Adipose tissue (tissue), 3 donors: ENCODE results near the gene PXYLP1. TPM values are rescaled to one million over a fixed set of nuclear protein-coding genes. Genes with fewer than 3 reads are reported as not detected.
"Not testable (repeated sequence)": the region's sequence is repeated elsewhere in the genome, so short reads cannot be mapped to it uniquely, and the experiment has no call there.

Source experiments
- H3K27ac ChIP-seq: one replicate; pipeline ENCODE4 v1.5.1; 2013; ENCODE audit warnings: low read depth, low read length
- WGBS, 3 donors: extraction: QIAGEN DNeasy Blood & Tissue Kit; methylation state at CpG; one replicate each; pipeline ENCODE4 v1.1.7; 2013; 5-methylcytosine and 5-hydroxymethylcytosine counted together
- polyA plus RNA-seq, 3 donors: library from polyadenylated mRNA; stranded (reverse); fragments of 200-250 nt; gene quantifications; one replicate each; pipeline ENCODE4 v1.2.3, GENCODE V29; 2013
- donor health status: healthy with polysubstance abuse.
- donor health status: Bipolar disorder and iron deficiency.
- donor health status: healthy.

The PXYLP1 gene
- polyA plus RNA-seq: 1 to 10 TPM; 2.4 to 7.9 (median 5.1) TPM

GRCh38 chr3:141231101-141231951 lies at the start of gene PXYLP1:
Gene PXYLP1 (plus strand): TSS chr3:141231825. CDS start chr3:141260176, 28,351 bp downstream.
- WGBS, 3 donors: 0 to 4% (median 1%) methylated on average over 66 to 92 of the region's 92 CpGs
- H3K27ac ChIP-seq: no peak within 1 kb of the TSS

GRCh38 chr3:141183606-141184005 lies 48.0 kb upstream of the PXYLP1 start:
- no peak overlapping the region for H3K27ac ChIP-seq
- 52 to 76% (median 60%) methylated on average over 2 of the region's 2 CpGs for WGBS, 3 donors

GRCh38 chr3:141184430-141184829 lies 47.2 kb upstream of the PXYLP1 start:
- no peak overlapping the region for H3K27ac ChIP-seq
- 87 to 93% (median 90%) methylated on average over 4 of the region's 4 CpGs for WGBS, 3 donors

- H3K27ac ChIP-seq: no peak overlapping the region
- 63 to 94% (median 71%) methylated on average over 2 of the region's 2 CpGs for WGBS, 3 donors
Measured at GRCh38 chr3:141191097-141191749, 40.4 kb upstream of the PXYLP1 start.

GRCh38 chr3:141192345-141192744 lies 39.3 kb upstream of the PXYLP1 start:
- WGBS, 3 donors: 8 to 15% (median 12%) methylated on average over 11 of the region's 11 CpGs
- H3K27ac ChIP-seq: no peak overlapping the region

GRCh38 chr3:141193066-141193830 lies 38.4 kb upstream of the PXYLP1 start:
- 69 to 84% (median 76%) methylated on average over 13 of the region's 13 CpGs for WGBS, 3 donors
- no peak overlapping the region for H3K27ac ChIP-seq

- no peak overlapping the region for H3K27ac ChIP-seq
- WGBS, 3 donors: 60 to 74% (median 65%) methylated on average over 3 of the region's 3 CpGs
Measured at GRCh38 chr3:141201122-141201521, 30.5 kb upstream of the PXYLP1 start.

GRCh38 chr3:141202682-141203081 lies 28.9 kb upstream of the PXYLP1 start:
- WGBS, 3 donors: 82 to 88% (median 87%) methylated on average over 4 of the region's 4 CpGs

GRCh38 chr3:141203866-141204265 lies 27.8 kb upstream of the PXYLP1 start:
- WGBS, 3 donors: 77 to 83% (median 78%) methylated on average over 4 of the region's 4 CpGs
- H3K27ac ChIP-seq: no peak overlapping the region

More at GRCh38 chr3:141202682-141203081, 28.9 kb upstream of the PXYLP1 start:
- H3K27ac ChIP-seq: no peak overlapping the region

GRCh38 chr3:141204343-141204742 lies 27.3 kb upstream of the PXYLP1 start:
- H3K27ac ChIP-seq: no peak overlapping the region
- 89 to 94% (median 90%) methylated on average over 4 of the region's 4 CpGs for whole genome bisulfite sequencing, 3 donors

GRCh38 chr3:141211306-141211705 lies 20.3 kb upstream of the PXYLP1 start:
- 71 to 91% (median 75%) methylated on average over 1 of the region's 1 CpG for WGBS, 3 donors
- not testable (repeated sequence) for H3K27ac ChIP-seq

- no peak overlapping the region for H3K27ac ChIP-seq
- WGBS, 3 donors: 91 to 92% (median 91%) methylated on average over 2 of the region's 2 CpGs
Measured at GRCh38 chr3:141212101-141212500, 19.5 kb upstream of the PXYLP1 start.

GRCh38 chr3:141212555-141212954 lies 19.1 kb upstream of the PXYLP1 start:
- no peak overlapping the region for H3K27ac ChIP-seq

- 72 to 89% (median 76%) methylated on average over 2 of the region's 2 CpGs for WGBS, 3 donors
- H3K27ac ChIP-seq: no peak overlapping the region
Measured at GRCh38 chr3:141216975-141217374, 14.7 kb upstream of the PXYLP1 start.

- H3K27ac ChIP-seq: no peak overlapping the region
- 75 to 84% (median 79%) methylated on average over 2 of the region's 2 CpGs for WGBS, 3 donors
Measured at GRCh38 chr3:141217389-141217788, 14.2 kb upstream of the PXYLP1 start.

GRCh38 chr3:141218162-141218835 lies 13.3 kb upstream of the PXYLP1 start:
- 39 to 73% (median 50%) methylated on average over 2 of the region's 2 CpGs for WGBS, 3 donors
- H3K27ac ChIP-seq: no peak overlapping the region

- 72 to 78% (median 75%) methylated on average over 2 of the region's 2 CpGs for WGBS, 3 donors
Measured at GRCh38 chr3:141218926-141219325, 12.7 kb upstream of the PXYLP1 start.

GRCh38 chr3:141223673-141224166 lies 7.9 kb upstream of the PXYLP1 start:
- H3K27ac ChIP-seq: no peak overlapping the region
- 94 to 100% (median 99%) methylated on average over 2 of the region's 2 CpGs for WGBS, 3 donors

More at GRCh38 chr3:141218926-141219325, 12.7 kb upstream of the PXYLP1 start:
- no peak overlapping the region for H3K27ac ChIP-seq
